ENCODE measurements around the gene OR51T1.

- TF ChIP-seq CTCF (conservative IDR thresholded peaks at IDR 0.05; ENCODE audit: low read depth, low read length) (no peak), EZH2 (IDR thresholded peaks at IDR 0.05; ENCODE audit: borderline replicate concordance, low read depth, low read length, poor library complexity, severe bottlenecking) (no peak)
Observed at GRCh38 chr11:4881188-4881587, 512 bp upstream of the OR51T1 start.

Measured in A673 (cell line).